ENCODE data around the gene PDE1C. TPM values are rescaled to one million over a fixed set of nuclear protein-coding genes. Genes with fewer than 3 reads are reported as not detected.
A peak's percentile ranks its signal among the peaks of the same experiment; 100 is the strongest.

The PDE1C gene
- total and polyA plus RNA-seq, 2 donors (not counting 1 experiment from before 2014, with no cell fraction given): 16.6 to 27.6 TPM

- Histone ChIP-seq H2AFZ (ENCODE audit: low read length) (no peak overlapping the region), H3K4me1 (ENCODE audit: control insufficient read depth, extremely low read depth, insufficient read depth, low read length) (no peaks in the 10 kb centered on the region), H4K20me1 (ENCODE audit: control insufficient read depth, extremely low read depth, insufficient read depth, low read length) (no peaks in the 10 kb centered on the region), H3K79me2 (ENCODE audit: control insufficient read depth, insufficient read depth, low read length) (no peaks in the 10 kb centered on the region), H3K27me3 (ENCODE audit: control insufficient read depth, insufficient read depth, low read length) (no peaks in the 10 kb centered on the region), H3K9me3 (ENCODE audit: control insufficient read depth, insufficient read depth, low read depth, low read length) (no peaks in the 10 kb centered on the region), H3K9ac (ENCODE audit: insufficient read depth, low read length) (no peak overlapping the region), H3K4me3 (replicated peaks in 1 of 4; ENCODE audit: control extremely low read depth in 1 of 4, insufficient read depth in 1 of 4, low read depth in 3 of 4, low read length in 4 of 4) (no peak overlapping the region), H3K4me2 (ENCODE audit: extremely low read depth, insufficient read depth, low read length) (no peak overlapping the region), H3K36me3 (ENCODE audit: control insufficient read depth, insufficient read depth, low read length) (peaks cover 2% of the 10 kb centered on the region), H3K27ac (ENCODE audit: insufficient read depth, low read length) (no peak overlapping the region)
- TF ChIP-seq, protein P1, sequence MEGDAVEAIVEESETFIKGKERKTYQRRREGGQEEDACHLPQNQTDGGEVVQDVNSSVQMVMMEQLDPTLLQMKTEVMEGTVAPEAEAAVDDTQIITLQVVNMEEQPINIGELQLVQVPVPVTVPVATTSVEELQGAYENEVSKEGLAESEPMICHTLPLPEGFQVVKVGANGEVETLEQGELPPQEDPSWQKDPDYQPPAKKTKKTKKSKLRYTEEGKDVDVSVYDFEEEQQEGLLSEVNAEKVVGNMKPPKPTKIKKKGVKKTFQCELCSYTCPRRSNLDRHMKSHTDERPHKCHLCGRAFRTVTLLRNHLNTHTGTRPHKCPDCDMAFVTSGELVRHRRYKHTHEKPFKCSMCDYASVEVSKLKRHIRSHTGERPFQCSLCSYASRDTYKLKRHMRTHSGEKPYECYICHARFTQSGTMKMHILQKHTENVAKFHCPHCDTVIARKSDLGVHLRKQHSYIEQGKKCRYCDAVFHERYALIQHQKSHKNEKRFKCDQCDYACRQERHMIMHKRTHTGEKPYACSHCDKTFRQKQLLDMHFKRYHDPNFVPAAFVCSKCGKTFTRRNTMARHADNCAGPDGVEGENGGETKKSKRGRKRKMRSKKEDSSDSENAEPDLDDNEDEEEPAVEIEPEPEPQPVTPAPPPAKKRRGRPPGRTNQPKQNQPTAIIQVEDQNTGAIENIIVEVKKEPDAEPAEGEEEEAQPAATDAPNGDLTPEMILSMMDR (conservative IDR thresholded peaks at IDR 0.05 in 1 of 2, IDR thresholded peaks at IDR 0.05 in 1 of 2; ENCODE audit: low read depth in 1 of 2, low read length in 2 of 2): no peak
- no peak for TF ChIP-seq EZH2 (IDR thresholded peaks at IDR 0.05; ENCODE audit: low read length, missing control alignments)
- no peak for DNase-seq (ENCODE audit: low read depth in 2 of 2)
Observed at GRCh38 chr7:31872545-31873370, 197.4 kb downstream of the PDE1C start.

GRCh38 chr7:31864646-31865045 is 205.6 kb downstream of the PDE1C start:
- no peak overlapping the region for H3K27ac ChIP-seq (ENCODE audit: insufficient read depth, low read length)
- no peak overlapping the region for H3K9ac ChIP-seq (ENCODE audit: insufficient read depth, low read length)
- H3K27me3 ChIP-seq (ENCODE audit: control insufficient read depth, insufficient read depth, low read length): no peaks in the 10 kb centered on the region
- TF ChIP-seq, protein P1 (conservative IDR thresholded peaks at IDR 0.05 in 1 of 2, IDR thresholded peaks at IDR 0.05 in 1 of 2; ENCODE audit: low read depth in 1 of 2, low read length in 2 of 2): no peak
- no peak for TF ChIP-seq EZH2 (IDR thresholded peaks at IDR 0.05; ENCODE audit: low read length, missing control alignments)
- no peak overlapping the region for H3K4me2 ChIP-seq (ENCODE audit: extremely low read depth, insufficient read depth, low read length)
- peak in 1 of 2 donors; percentile 12 for DNase-seq (ENCODE audit: low read depth in 2 of 2)
- no peak overlapping the region for H2AFZ ChIP-seq (ENCODE audit: low read length)
- H4K20me1 ChIP-seq (ENCODE audit: control insufficient read depth, extremely low read depth, insufficient read depth, low read length): no peaks in the 10 kb centered on the region
- no peaks in the 10 kb centered on the region for H3K4me1 ChIP-seq (ENCODE audit: control insufficient read depth, extremely low read depth, insufficient read depth, low read length)
- H3K79me2 ChIP-seq (ENCODE audit: control insufficient read depth, insufficient read depth, low read length): no peaks in the 10 kb centered on the region
- no peaks in the 10 kb centered on the region for H3K36me3 ChIP-seq (ENCODE audit: control insufficient read depth, insufficient read depth, low read length)
- no peaks in the 10 kb centered on the region for H3K9me3 ChIP-seq (ENCODE audit: control insufficient read depth, insufficient read depth, low read depth, low read length)
- H3K4me3 ChIP-seq (replicated peaks in 1 of 4; ENCODE audit: control extremely low read depth in 1 of 4, insufficient read depth in 1 of 4, low read depth in 3 of 4, low read length in 4 of 4): no peak overlapping the region

DNA sequence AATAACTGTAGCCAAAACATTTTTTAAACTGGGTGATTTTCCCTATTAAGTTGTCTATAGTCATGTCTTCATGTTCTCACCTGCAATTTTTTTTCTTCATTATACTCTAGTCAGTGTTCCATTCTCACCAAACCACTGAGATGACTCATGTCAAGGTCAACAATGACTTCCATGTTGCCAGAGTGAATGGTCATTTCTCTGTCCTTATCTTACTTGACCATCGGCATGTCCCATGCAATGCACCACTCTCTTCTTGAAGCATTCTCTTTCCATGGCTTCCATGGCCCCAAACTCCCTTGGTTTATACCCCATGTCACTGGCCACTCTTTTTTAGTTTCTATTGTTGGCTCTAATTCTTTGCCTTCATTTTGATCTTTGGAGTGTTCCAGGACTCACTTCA is 209.3 kb downstream of the PDE1C start:
- Histone ChIP-seq H3K4me2 (ENCODE audit: extremely low read depth, insufficient read depth, low read length) (no peak overlapping the region), H3K4me3 (replicated peaks in 1 of 4; ENCODE audit: control extremely low read depth in 1 of 4, insufficient read depth in 1 of 4, low read depth in 3 of 4, low read length in 4 of 4) (no peak overlapping the region), H4K20me1 (ENCODE audit: control insufficient read depth, extremely low read depth, insufficient read depth, low read length) (no peaks in the 10 kb centered on the region), H3K27ac (ENCODE audit: insufficient read depth, low read length) (no peak overlapping the region), H3K9ac (ENCODE audit: insufficient read depth, low read length) (no peak overlapping the region), H3K27me3 (ENCODE audit: control insufficient read depth, insufficient read depth, low read length) (no peaks in the 10 kb centered on the region), H2AFZ (ENCODE audit: low read length) (no peak overlapping the region), H3K36me3 (ENCODE audit: control insufficient read depth, insufficient read depth, low read length) (no peaks in the 10 kb centered on the region), H3K9me3 (ENCODE audit: control insufficient read depth, insufficient read depth, low read depth, low read length) (no peaks in the 10 kb centered on the region), H3K4me1 (ENCODE audit: control insufficient read depth, extremely low read depth, insufficient read depth, low read length) (no peaks in the 10 kb centered on the region), H3K79me2 (ENCODE audit: control insufficient read depth, insufficient read depth, low read length) (no peaks in the 10 kb centered on the region)
- peak in 1 of 2 donors; percentile 34 for DNase-seq (ENCODE audit: low read depth in 2 of 2)
- TF ChIP-seq, protein P1 (conservative IDR thresholded peaks at IDR 0.05 in 1 of 2, IDR thresholded peaks at IDR 0.05 in 1 of 2; ENCODE audit: low read depth in 1 of 2, low read length in 2 of 2): no peak
